Hematopoietic multipotent progenitor cell treated with erythropoietin and hydrocortisone succinate and interleukin-3 and kit ligand, for 15 days (in vitro differentiated cells): ENCODE results near the gene ATP1A2.
"Not testable (repeated sequence)": the region's sequence is repeated elsewhere in the genome, so short reads cannot be mapped to it uniquely, and the experiment has no call there.

ENCODE experiments used
- DNase-seq: peaks from one replicate; pipeline ENCODE4 v3.0.0-alpha.2; 2015; ENCODE audit warnings: low spot score

The ATP1A2 gene

DNA sequence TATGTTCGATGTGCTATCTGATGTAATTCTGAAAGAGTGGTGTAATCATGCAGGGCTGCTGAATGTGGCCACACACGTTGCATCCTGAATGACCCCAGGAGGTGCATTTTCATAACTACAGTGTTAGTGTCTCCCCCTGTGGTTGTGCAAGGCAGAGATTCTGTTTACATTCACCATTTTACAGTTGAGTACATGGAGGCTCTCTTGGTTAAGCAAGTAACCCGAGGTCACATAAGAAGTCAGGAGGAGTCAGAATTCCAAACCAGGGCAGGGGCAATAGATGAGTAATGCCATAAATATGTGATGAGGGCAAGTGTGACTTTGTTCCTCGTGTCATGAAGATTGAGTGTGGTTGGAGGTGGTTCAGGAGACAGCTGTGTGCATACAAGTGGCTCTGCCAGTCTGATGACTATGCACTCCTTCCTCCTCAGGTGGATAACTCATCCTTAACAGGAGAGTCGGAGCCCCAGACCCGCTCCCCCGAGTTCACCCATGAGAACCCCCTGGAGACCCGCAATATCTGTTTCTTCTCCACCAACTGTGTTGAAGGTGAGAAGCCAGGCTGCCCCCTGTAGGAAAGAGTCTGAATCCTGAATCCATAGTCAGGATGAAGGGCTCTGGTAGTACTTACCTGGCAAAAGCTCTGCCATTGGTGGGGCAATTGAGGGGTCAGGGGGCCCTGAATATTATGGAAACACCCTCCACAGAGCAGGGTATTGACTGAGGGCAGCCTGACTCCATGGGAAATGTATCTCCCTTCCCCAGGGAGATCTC, 9.3 kb downstream of the ATP1A2 start:
- DNase-seq = no peak

DNA sequence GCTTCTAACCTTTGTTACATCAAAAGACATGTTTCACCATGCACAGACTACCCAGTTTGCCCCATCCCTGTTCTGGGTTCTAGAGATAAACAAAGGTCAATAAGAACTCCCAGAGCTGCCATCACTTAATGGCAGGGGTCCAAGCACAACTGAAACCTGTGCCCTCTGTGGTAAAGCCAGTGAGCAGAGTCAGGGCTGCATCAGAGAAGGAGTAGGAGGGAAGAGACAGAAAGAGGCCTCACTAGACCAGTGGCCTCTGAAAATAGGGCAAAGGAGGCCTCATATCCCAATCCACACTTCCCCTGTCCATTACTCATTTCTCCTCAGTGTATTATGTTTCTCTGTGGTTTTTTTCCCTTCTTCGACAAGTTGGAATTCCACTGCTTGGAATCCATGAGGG, 10.2 kb downstream of the ATP1A2 start:
- DNase-seq = no peak

DNA sequence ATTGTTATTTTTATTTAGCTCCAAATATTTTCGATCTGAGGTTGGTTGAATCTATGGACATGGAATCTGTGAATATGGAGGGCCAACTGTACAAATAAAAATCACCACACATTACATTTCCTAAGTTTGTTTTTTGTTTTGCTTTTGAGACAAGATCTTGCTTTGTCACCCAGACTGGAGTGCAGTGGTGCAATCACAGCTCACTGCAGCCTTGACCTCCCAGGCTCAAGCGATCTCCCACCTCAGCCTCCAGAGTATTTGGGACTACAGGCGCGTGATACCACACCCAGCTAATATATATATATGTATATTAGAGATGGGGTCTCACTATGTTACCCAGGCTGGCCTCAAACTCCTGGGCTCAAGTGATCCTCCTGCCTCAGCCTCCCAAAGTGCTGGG, 10.8 kb downstream of the ATP1A2 start:
- not testable (repeated sequence) for DNase-seq

DNA sequence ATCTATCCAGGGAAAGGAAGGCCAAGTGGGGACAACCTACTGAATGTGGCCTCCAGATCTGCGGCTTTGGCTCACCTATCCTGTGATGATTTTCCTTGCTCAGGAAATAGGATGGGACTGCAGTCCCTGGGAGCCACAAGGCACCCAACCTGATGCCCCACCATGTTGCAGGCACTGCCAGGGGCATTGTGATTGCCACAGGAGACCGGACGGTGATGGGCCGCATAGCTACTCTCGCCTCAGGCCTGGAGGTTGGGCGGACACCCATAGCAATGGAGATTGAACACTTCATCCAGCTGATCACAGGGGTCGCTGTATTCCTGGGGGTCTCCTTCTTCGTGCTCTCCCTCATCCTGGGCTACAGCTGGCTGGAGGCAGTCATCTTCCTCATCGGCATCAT, 11.8 kb downstream of the ATP1A2 start:
- no peak for DNase-seq

DNA sequence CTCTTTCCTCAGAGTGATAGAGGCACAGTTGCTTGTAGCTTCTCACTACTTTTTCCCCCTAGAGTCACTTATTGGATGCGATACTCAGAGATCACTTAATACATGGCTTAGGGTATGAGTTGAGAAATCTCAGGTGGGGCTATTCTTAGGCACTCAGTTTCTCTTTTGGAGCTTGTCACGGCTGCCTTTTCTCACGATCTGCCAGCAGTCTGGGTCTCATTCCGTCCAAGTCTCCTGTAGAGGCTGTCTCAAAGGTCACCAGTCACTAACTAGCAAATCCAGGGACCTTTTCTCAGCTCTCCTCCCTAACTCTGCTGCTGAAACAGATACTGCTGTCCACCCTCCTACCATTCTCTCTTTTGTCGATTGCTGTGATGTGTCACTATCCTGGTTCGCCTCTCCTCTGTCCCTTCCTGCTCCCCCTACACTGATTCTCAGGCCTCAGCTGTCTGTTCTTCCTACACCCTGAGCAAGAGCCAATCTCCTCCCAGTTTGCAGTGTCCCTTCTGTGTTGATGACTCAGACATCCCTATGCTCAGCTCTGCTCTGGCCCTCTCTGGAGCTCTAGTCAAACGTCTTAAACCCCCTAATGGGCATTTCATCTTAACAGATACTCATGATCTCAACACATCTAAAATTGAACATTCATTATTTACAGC, 12.4 kb downstream of the ATP1A2 start:
- no peak for DNase-seq

DNA sequence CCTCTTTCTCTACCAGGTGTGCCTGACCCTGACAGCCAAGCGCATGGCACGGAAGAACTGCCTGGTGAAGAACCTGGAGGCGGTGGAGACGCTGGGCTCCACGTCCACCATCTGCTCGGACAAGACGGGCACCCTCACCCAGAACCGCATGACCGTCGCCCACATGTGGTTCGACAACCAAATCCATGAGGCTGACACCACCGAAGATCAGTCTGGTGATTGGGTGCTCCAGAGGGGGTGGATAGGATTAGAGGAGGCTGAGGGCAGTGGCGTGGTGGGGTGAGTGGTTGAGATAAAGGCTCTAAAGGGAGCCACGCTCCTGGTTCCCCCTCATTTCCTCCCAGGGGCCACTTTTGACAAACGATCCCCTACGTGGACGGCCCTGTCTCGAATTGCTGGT, 13.1 kb downstream of the ATP1A2 start:
- DNase-seq = no peak

DNA sequence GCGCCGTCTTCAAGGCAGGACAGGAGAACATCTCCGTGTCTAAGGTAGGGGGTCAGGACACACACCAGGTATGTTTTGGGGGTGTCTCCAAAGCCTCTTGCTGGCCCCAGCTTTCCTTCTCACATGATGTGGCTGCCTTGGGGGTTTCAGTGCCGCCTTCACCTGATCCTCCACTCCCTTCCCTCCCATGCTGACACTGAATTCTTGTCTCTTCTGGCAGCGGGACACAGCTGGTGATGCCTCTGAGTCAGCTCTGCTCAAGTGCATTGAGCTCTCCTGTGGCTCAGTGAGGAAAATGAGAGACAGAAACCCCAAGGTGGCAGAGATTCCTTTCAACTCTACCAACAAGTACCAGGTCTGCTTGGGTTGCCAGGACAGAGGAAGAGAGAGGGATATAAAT, 13.5 kb downstream of the ATP1A2 start:
- DNase-seq = no peak

DNA sequence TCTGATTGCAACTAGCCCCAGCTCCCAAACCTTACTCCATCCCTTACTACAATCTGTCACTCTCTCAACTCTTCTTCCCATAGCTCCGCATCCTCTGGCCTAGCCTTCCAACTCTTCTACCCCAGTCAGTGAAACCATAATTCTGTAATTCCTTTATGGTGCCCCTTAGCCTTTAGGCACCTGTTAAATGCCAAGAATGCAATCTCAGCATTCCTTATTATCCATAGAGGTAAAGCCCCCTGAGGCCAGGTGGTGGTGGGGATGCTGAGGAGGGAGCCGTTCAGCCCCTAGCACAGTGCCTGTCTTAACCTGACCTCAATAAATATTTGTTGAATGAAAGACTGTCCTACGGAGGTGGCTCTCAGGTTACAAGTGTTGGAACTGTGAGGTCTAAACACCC, 14.0 kb downstream of the ATP1A2 start:
- DNase-seq = no peak

DNA sequence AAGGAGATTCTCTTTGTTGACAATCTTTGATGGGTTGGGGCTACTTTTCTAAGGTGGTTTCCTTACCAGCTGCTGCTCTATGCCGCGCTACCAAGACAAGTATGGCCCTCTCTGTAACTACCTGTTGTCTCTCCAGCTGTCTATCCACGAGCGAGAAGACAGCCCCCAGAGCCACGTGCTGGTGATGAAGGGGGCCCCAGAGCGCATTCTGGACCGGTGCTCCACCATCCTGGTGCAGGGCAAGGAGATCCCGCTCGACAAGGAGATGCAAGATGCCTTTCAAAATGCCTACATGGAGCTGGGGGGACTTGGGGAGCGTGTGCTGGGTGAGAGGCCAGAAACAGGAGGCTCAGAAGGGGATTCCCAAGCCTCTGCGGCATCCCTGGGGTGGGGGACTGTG, 14.4 kb downstream of the ATP1A2 start:
- DNase-seq = no peak

DNA sequence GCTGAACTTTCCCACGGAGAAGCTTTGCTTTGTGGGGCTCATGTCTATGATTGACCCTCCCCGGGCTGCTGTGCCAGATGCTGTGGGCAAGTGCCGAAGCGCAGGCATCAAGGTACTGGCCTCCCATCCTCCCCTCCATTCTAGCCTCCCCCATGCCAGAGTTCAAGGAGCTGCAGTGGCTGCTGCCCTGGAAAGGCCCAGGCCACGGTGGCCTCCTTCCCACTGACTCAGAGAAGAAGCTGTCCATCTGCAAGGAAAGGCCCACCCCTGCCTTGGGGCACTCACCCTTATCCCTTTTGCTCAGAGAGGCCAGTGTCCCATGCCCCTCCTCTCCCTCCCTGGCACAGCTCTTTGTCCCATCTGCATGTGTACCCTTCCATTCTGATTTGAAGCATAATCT, 14.9 kb downstream of the ATP1A2 start:
- DNase-seq = no peak

DNA sequence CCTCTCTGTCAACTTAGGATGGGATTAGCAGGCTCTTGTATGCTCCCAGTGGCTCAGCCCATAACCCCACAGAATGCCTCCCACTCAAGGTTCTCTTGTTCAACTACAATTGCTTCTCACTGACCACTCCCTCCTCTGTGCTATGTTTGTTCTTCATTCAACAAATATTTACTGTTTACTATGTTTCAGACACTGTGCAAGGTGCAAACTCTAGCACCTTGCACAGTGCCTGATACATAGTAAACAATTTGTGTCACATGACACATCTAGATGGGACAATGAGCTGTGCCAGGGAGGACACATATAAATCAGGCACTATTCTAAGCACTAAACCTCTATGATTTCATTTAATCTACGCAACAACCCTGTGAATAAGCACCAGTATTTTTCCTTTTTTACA, 15.4 kb downstream of the ATP1A2 start:
- no peak for DNase-seq

DNA sequence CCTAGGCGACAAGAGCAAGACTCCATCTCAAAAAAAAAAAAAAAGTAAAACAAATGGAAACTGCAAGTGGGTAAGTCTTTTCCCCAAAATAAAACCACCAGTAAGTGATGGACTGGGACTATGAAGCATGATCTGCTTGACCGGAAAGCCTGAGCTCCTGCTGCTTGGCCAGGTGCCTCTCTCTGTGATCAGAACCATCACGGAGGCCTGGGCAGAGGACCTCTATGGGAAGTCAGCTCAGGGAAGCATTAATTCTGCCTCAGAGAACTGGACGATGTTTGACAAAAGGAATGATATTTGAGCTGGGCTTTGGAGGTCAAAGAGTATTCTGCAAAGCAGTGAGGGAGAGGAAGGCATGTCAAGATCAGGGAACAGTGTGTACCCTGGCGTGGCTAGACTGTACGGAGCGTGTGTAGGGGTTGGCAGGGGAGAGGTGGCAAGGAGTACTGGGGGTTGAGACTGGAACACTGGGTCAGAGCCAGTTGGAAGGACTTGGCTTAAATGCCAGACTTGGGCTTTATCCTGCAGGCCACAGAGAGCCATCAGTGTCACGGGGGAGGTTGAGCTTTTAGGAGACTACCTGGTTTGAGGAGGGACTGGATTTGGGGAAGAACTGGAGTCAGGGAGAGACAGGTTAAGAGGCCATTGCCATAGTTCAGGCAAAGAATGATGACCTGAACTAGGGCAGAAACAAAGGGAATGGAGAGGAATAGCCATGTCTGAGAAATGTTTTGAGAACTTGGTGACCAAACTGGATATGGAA, 16.4 kb downstream of the ATP1A2 start:
- DNase-seq = no peak

DNA sequence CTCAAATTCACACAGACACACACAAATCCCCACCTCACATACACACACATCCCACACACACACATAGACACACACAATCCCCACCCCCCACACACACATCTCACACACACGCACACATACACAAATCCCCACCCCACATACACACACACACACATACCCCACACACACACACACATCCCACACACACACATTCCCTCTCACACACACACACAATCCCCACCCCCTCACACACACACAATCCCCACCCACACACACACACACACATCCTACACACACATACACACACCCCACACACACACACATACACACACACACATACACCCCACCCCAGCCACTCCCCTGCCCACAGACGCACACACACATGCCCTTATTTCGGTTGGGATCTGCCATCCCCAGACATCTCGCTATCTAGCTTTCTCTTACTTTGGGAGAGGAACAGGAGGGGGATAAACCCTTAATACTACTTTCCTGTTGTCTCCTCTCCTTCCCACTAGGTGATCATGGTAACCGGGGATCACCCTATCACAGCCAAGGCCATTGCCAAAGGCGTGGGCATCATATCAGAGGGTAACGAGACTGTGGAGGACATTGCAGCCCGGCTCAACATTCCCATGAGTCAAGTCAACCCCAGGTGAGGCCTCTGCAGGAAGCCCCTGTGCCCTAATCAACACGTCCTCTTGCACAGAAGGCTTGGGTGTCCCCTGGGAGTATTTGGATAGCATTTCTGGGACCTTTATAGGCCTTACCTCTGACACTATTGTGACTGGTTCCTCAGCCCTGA, 18.6 kb downstream of the ATP1A2 start:
- no peak for DNase-seq

DNA sequence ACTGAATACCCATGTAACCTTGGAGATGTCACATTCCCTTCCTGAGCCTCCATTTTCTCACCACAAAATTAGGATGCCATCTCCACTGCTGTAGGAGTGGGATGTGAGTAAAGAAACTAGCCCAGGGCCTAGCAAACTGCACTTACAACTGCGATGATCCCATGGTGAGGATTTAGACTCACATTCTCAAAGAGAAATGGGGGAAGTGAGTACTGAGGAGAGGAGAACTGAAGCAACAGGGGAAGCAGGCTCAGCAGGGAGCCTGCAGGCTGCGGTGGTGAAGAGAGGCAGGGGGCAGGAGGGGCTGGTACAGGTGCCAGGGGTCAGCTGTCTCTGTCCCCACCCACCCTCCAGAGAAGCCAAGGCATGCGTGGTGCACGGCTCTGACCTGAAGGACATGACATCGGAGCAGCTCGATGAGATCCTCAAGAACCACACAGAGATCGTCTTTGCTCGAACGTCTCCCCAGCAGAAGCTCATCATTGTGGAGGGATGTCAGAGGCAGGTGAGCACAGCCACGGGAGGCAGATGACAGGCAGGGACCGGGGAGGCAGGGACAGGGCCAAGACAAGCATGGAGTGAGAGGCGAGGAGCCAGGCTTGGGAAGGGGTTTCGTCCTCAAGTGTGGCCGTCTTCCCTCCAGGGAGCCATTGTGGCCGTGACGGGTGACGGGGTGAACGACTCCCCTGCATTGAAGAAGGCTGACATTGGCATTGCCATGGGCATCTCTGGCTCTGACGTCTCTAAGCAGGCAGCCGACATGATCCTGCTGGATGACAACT, 19.4 kb downstream of the ATP1A2 start:
- no peak for DNase-seq

DNA sequence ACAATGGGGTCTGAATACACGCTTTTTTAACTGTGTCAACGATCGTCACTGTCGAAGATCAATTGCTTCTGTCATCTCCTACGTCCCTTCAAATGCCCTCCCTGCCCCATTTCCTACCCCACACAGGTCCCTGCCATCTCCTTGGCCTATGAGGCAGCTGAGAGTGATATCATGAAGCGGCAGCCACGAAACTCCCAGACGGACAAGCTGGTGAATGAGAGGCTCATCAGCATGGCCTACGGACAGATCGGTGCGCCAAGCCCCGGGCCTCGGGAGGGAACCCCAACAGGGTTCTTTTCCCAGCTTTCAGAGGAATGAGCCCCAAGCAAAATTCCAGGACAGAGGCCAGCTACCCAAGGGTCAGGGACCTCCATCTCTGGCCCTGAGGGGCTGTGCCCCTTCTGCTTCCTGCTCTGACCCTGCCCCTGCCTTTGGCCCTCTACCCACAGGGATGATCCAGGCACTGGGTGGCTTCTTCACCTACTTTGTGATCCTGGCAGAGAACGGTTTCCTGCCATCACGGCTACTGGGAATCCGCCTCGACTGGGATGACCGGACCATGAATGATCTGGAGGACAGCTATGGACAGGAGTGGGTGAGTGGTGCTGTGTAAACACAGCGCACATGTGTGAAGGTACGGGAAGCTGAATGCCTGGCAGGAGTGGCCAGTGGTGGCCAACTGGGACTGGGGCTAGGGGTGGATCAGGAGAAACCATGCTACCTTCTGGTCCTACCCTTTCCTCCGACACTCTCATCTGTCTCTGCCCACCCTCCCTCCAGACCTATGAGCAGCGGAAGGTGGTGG, 20.8 kb downstream of the ATP1A2 start:
- no peak for DNase-seq

DNA sequence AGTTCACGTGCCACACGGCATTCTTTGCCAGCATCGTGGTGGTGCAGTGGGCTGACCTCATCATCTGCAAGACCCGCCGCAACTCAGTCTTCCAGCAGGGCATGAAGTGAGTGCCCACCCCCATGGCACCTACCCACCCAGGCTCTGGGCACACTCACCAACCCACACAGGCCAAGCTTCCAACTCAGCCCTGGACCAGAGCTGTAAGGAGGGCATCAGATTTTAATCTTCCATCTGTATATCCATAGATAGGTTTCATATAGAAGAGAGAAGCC, 21.3 kb downstream of the ATP1A2 start:
- DNase-seq = no peak

DNA sequence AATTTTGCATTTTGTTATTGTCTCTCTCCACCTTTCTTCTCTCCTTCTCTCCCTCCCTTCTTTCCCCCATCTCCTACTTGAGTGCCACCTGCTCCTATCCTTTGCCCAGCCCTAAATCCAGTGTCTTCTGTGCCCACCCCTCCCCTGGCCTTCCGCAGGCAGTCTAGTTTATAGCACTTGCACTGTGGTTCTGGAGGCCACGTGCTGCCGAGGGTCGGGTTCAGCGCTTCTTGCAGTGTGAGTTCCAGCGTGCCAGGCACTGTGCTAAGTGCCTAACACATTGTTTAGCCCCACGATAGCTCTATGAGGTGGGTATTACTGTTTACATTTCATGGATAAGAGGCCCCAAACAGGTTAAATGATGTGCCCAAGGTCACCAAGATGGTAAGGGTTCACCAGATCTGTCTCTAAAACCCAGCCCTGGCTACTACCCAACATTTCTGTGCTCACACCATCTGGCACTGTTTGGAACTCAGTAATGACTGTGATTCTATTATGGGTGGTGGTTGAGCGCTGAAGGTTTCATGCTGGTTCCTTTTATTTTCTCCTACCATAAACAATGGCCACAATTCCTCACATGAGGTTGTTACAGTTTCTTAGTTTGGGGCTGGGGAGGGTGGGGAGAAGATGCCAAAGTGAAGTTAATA, 21.8 kb downstream of the ATP1A2 start:
- no peak for DNase-seq

DNA sequence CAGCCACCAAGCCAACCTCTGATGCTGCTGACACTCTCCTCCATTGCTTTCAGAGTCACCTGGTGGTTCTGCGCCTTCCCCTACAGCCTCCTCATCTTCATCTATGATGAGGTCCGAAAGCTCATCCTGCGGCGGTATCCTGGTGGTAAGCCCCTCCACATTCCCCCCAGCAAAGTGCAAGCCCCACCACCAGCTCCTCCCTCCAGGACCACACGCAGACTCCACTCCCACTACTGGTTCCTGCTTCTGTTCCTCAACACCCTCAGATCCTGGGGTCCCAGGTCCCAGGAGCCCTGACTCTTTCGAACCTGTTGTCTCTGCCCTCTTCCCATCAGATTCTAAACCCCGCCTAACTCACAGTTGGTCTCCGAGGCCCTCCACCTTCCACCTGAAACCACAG, 24.3 kb downstream of the ATP1A2 start:
- DNase-seq = no peak

DNA sequence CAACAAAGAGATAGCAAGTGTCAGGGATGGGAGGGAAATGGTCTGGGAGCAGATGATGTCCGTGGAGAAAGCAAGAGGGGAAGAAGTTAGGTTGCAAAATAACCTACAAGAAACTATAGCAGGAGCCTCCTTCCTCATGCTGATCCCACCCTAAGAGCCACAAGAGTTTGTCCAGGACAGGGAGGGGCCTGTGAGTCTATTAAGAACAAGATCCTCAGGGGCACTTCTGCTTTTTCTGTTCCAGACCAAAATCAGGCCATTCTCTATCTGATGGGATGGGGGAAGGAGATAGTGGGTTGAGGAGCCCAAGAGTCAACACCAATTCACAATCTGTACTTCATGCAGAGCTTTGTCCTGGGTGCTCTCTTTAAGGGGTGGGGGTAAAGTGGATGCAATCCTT, 28.1 kb downstream of the ATP1A2 start:
- no peak for DNase-seq

DNA sequence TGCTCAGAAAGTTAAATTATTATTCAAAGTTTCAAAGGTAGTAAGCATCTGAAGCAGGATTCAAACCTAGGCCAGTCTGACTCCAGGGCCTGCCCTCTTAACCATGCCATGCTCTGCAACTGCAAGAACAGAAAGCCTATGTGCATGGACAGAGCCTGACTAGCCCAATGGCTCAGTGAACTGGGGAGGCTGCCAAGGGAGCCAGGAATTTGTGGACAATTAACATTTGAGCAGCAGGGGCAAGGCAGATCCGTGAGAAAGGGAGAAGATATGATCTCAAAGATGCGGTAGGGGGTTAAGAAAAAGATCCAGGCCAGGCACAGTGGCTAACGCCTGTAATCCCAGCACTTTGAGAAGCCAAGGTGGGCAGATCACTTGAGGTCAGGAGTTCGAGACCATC, 29.4 kb downstream of the ATP1A2 start:
- no peak for DNase-seq

DNA sequence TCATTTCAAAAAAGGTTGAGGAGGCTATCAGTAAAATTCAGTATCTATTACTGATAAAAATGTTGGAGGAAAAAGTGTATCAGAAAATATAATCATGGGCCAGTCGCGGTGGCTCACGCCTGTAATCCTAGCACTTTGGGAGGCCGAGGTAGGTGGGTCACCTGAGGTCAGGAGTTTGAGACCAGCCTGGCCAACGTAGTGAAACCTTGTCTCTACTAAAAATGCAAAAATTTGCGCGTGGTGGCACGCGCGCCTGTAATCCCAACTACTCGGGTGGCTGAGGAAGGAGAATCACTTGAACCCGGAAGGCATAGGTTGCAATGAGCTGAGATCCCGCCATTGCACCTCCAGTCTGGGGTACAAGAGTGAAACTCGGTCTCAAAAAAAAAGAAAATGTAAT, 30.5 kb downstream of the ATP1A2 start:
- DNase-seq = no peak
